ENCODE results near the gene ANXA10.
"Not testable (repeated sequence)": the region's sequence is repeated elsewhere in the genome, so short reads cannot be mapped to it uniquely, and the experiment has no call there.

The ANXA10 gene

DNA sequence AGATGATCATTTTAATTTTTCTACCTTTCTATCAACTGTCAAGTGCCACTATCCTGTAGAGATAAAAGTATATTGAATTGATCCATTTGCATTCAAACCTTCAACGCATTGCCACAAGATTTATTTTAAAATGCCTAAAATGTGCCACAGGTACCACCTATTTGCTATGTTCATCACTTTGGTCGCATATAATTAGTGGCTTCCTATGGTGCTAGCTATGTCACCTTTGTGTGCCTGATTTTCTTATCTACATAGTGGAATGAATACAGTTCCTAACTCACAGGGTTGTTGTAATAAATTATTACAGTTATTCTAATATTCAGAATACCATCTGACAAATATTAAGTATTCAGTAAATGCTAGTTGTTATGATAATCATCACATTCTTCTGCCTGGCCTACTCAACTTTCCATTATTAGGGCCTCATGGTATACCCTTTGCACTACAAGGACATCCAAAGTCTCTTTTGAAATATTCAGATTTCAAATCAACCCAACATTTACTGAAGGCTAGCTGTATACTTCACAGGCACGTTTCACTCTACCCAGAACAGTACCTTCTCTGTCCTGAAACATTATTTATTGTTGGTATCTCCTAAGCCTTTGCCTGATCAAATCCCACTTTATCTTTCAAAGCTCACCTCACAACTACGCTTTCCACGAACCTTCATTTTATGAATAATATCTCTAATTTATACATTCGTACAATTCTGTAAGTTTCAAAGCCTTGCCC is 62.4 kb downstream of the ANXA10 start:
- no peak for DNase-seq (ENCODE audit: low read depth in 2 of 2)

- no peak for DNase-seq (ENCODE audit: low read depth in 2 of 2)
Observed at GRCh38 chr4:168162604-168163003, 70.3 kb downstream of the ANXA10 start.

- DNase-seq (ENCODE audit: low read depth in 2 of 2): no peak
Observed at GRCh38 chr4:168163106-168163505, 70.8 kb downstream of the ANXA10 start.

DNA sequence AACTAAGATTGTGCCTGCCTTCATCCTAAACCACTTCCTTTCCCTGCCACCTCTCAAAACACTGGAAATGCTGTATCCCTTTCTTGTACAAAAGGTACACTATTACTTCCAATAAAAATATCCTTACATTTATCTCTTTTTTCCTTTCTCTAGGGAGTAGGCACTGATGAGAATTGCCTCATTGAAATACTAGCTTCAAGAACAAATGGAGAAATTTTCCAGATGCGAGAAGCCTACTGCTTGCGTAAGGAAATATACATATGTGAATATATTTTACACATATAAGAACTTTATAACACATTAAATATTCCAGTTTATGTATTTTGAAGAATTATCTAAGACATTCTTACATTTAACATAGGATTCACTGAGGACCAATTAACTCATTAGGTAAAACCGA is 71.7 kb downstream of the ANXA10 start:
- DNase-seq (ENCODE audit: low read depth in 2 of 2): no peak

- no peak for DNase-seq (ENCODE audit: low read depth in 2 of 2)
Observed at GRCh38 chr4:168164915-168165548, 72.7 kb downstream of the ANXA10 start.

DNA sequence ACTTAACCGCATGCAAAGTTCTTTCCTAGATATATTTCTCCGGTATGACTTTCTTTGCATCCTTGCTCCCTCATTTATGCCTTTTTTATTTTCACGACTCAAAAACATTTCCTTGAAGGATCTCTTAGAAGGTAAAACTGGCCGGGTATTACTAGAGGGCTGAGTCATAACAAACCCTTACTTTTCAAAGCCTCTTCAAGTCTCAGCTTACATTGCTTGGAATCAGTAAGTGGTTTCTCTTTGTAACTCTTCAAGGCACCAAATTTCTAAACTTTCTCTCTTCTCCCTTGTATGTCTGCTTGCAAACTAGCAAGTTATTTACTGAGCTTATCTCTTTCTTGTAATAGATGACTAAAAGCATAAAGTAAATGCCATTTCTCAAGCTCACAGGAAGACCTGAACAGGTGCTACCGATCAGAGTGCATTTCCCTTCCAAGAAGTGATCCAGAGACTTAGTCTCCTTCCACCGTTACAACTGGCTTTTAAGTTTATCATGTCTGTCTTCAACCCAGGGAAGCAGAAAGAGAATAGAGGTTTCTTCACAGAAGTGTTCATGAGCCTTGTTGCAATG is 75.5 kb downstream of the ANXA10 start:
- no peak for DNase-seq (ENCODE audit: low read depth in 2 of 2)

DNA sequence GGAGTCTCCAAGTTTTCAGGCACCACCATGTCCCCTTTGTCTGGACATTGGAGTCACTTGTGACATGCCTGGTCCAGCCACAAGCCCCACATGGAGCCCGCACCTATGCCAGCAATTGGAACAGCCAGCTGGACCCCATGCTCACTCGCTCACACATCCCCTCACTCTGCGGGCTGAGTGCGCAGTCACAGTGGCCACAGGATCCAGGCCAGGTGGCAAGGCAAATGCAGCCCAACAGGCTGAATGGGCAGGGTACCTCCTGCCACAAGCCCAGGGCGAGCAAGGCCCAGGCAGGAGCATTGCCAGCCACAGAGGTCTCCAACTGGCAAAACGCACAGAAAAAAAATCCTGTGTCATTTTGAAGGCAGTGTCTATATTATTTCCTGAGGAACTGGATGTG is 82.0 kb downstream of the ANXA10 start:
- DNase-seq (ENCODE audit: low read depth in 2 of 2): no peak

- DNase-seq (ENCODE audit: low read depth in 2 of 2): no peak
Observed at GRCh38 chr4:168177546-168178149, 85.3 kb downstream of the ANXA10 start.

GRCh38 chr4:168183717-168184571 is 91.6 kb downstream of the ANXA10 start:
- no peak for DNase-seq (ENCODE audit: low read depth in 2 of 2)

DNA sequence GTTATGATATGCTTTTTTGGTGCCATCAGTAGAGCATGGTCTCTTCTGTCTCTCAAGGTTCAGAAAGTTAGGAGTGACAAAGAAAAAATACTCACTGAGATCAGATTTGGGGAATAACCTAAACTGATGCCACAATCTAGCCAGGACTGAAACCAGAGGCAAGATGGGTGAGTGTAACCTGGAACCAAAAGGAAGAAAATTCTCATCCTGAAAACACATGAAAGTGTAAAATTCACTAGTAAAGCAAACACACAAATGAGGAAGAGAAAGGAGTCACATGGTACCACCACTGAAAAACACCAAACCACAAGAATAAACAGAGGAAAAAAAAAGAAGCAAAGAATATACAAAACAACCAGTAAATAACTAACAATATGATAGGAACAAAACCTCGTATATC is 96.4 kb downstream of the ANXA10 start:
- DNase-seq (ENCODE audit: low read depth in 2 of 2): no peak

DNA sequence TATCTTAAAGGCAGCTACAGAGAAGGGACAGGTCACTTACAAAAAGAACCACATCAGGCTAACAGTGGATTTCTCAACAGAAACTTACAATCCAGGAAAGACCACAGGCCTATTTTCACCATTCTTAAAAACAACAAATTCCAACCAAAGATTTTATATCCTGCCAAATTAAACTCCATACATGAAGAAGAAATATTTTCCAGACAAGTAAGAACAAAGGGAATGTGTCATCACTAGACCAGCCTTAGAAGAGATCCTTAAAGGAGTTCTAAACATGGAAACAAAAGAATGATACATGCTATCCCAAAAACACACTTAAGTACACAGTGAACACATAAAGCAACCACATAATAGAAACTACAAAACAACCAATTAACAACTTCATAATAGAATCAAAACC is 105.6 kb downstream of the ANXA10 start:
- no peak for DNase-seq (ENCODE audit: low read depth in 2 of 2)

DNA sequence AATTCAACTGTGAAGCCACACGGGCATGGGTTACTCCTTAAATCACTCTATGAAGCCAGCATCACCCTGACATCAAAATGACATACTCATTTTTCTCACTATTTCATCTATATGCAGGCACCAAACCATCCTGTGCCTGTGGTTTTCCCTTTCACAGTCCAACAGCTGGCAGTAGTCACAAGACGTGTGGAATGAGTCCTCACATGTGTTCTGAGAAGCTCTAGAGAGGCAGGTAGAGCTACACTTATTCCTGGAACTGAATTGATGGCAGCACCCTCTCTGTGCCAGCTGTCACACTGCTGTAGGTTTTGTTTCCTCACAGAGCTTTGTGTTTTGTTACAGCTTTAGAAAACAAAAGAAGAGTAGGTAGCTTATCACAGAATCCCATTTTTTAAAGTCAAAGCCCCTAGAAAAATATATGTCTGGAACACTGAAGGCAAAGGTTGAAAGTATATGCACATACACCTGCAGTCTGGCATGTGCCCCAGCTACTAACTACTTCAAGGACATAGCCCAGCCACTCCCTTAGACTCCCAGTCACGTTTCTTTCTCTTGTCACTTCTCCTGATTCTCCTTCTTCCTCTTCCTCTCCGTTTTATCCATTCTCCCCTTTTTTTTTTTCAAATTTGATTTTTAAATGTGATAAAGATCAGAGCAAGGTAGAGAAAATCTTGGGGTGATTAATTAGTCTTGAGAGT is 107.1 kb downstream of the ANXA10 start:
- DNase-seq (ENCODE audit: low read depth in 2 of 2): no peak

DNA sequence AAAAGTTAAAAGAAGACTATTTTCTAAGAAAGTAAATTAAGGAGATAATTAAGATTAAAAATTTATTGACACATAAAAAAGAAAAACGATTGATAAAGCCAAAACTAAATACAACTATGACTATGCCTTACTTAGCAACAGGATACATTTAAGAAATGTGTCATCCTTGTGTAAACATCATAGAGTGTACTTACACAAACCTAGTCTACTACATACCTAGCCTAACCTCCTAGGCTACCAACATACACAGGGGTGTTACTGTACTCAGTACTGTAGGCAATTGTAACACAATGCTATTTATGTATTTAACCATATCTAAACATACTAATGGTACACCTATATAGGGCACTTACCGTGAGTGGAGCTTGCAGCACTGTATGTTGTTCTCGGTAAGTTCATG is 108.3 kb downstream of the ANXA10 start:
- DNase-seq (ENCODE audit: low read depth in 2 of 2): no peak

GRCh38 chr4:168203233-168203911 is 111.0 kb downstream of the ANXA10 start:
- no peak for DNase-seq (ENCODE audit: low read depth in 2 of 2)

DNA sequence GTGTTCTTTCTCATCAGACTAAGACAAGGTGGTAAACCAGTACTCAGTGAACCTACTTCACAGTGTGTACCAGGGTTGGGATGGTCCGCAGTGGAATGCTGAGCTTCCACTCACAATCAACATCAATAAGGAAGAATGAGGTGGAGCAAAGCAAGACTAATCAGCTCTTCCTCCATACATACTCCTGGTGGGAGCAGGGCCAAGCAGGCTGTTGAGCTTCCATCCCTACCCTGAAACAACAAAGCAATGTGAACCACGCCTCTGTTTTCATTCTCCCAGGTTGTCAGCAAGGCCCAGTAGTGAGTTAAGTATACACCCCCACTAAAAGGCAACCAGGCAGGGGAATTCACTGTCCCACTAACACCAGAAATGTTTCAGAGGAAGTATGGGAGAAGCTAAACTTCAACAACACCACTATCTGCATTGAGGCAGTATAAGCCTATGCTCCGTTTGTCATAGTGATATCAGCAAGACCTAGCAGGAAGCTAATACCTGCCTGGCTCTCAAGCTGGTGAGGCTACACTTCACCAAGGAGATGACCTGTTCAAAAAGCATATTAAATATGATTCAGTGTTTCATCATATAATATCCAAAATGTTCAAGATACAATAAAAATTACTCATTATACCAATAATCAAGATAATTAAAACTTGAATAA is 116.7 kb downstream of the ANXA10 start:
- no peak for DNase-seq (ENCODE audit: low read depth in 2 of 2)

- DNase-seq (ENCODE audit: low read depth in 2 of 2): no peak
Observed at GRCh38 chr4:168212656-168213055, 120.3 kb downstream of the ANXA10 start.

- not testable (repeated sequence) for DNase-seq (ENCODE audit: low read depth in 2 of 2)
Observed at GRCh38 chr4:168213511-168213910, 121.2 kb downstream of the ANXA10 start.

GRCh38 chr4:168218645-168219044 is 126.3 kb downstream of the ANXA10 start:
- no peak for DNase-seq (ENCODE audit: low read depth in 2 of 2)

- DNase-seq (ENCODE audit: low read depth in 2 of 2): no peak
Observed at GRCh38 chr4:168220893-168221292, 128.6 kb downstream of the ANXA10 start.

GRCh38 chr4:168221301-168221700 is 129.0 kb downstream of the ANXA10 start:
- DNase-seq (ENCODE audit: low read depth in 2 of 2): no peak
